A549 (cell line): ENCODE data around the gene PTPN9. TPM values are rescaled to one million over a fixed set of nuclear protein-coding genes. Genes with fewer than 3 reads are reported as not detected.

Source experiments
- ATAC-seq, 2 experiments: fragments of 200-7000 bp in 1 of 2; fragments of >200 bp in 1 of 2; cut with Nextera tagmentation in 1 of 2; cut with Tn5 transposase in 1 of 2; 3 replicates each; pipeline versions ENCODE4 v1.8.0 to v1.9.1; 2018 to 2020; ENCODE audit warnings: mild to moderate bottlenecking in 1 of 2, moderate library complexity in 1 of 2
- CTCF ChIA-PET: fragments of 300-600 bp; sonication (Branson Sonifier 250); formaldehyde crosslinking; extraction: SDS; loops from one replicate; lab custom pipeline; 2021; ENCODE audit warnings: antibody characterized with exemption, inconsistent platforms; lab: Yijun Ruan, JAX
- POLR2A ChIA-PET: fragments of 350-600 bp; formaldehyde crosslinking; extraction: SDS; loops from one replicate; lab custom pipeline; 2021; ENCODE audit warnings: antibody characterized with exemption, inconsistent platforms; lab: Yijun Ruan, JAX
- DNase-seq, 2 experiments: peaks; one replicate each; pipeline versions ENCODE4 v3.0.0 to v3.0.0-alpha.2; 2011 to 2016; ENCODE audit warnings: low read depth in 1 of 2, low spot score in 1 of 2
- FAIRE-seq: peaks from 2 replicates; lab custom pipeline; 2011; peaks lifted over from hg19 to GRCh38; lab: Jason Lieb, UNC
- H3K27ac ChIP-seq, 2 experiments: fragments of >200 bp; sonication (Bioruptor Twin); formaldehyde crosslinking; 3 replicates each; pipeline ENCODE4 v1.5.1; 2016 to 2017
- H3K4me1 ChIP-seq: fragments of >200 bp; sonication (Bioruptor Twin); formaldehyde crosslinking; 3 replicates; pipeline ENCODE4 v1.6.1; 2016
- H3K4me2 ChIP-seq: fragments of >200 bp; sonication (Bioruptor Twin); formaldehyde crosslinking; 3 replicates; pipeline ENCODE4 v1.6.1; 2016
- H3K4me3 ChIP-seq: fragments of >200 bp; sonication (Bioruptor Twin); formaldehyde crosslinking; 3 replicates; pipeline ENCODE4 v1.5.1; 2016
- H3K9me3 ChIP-seq: fragments of >200 bp; sonication (Bioruptor Twin); formaldehyde crosslinking; 3 replicates; pipeline ENCODE4 v1.6.1; 2016
- FOSB ChIP-seq: fragments of 250-450 bp; sonication (Bioruptor Pico); IDR thresholded peaks from 2 replicates; pipeline ENCODE4 v1.5.0; 2020; ENCODE audit warnings: mild to moderate bottlenecking, moderate library complexity
- HOXB13 ChIP-seq: fragments of 250-450 bp; sonication (Bioruptor Pico); IDR thresholded peaks from 2 replicates; pipeline ENCODE4 v1.5.0; 2020; ENCODE audit warnings: low read depth, mild to moderate bottlenecking, moderate library complexity
- HOXB5 ChIP-seq: fragments of 250-450 bp; sonication (Bioruptor Pico); IDR thresholded peaks from 2 replicates; pipeline ENCODE4 v1.5.0; 2020; ENCODE audit warnings: mild to moderate bottlenecking, moderate library complexity
- KDM1A ChIP-seq: fragments of 200-600 bp; sonication (generic); IDR thresholded peaks from 2 replicates; pipeline ENCODE4 v1.6.1; 2016; ENCODE audit warnings: low read depth, mild to moderate bottlenecking
- MAFK ChIP-seq: fragments of 450-650 bp; IDR thresholded peaks from 2 replicates; pipeline ENCODE4 v1.6.1; 2014; ENCODE audit not compliant: partially characterized antibody
- MAZ ChIP-seq: fragments of 150-350 bp; IDR thresholded peaks from 2 replicates; pipeline ENCODE4 v1.6.1; 2014; ENCODE audit warnings: antibody characterized with exemption, low read depth, low read length, borderline replicate concordance
- MYC ChIP-seq: IDR thresholded peaks from 2 replicates; pipeline ENCODE4 v1.6.1; 2012; ENCODE audit warnings: mild to moderate bottlenecking, inconsistent platforms, low read length, improper control_type of control experiment, borderline replicate concordance
- NPAS2 ChIP-seq: fragments of 250-450 bp; sonication (Bioruptor Pico); IDR thresholded peaks from 2 replicates; pipeline ENCODE4 v1.8.0; 2022; ENCODE audit warnings: mild to moderate bottlenecking, moderate library complexity, borderline replicate concordance
- NR3C1 ChIP-seq: fragments of >200 bp; sonication (Bioruptor Twin); formaldehyde crosslinking; IDR thresholded peaks from 3 replicates; pipeline ENCODE4 v1.6.1; 2017
- PHF8 ChIP-seq: fragments of 200-600 bp; sonication (generic); IDR thresholded peaks from 2 replicates; pipeline ENCODE4 v1.6.1; 2016; ENCODE audit warnings: low read depth, mild to moderate bottlenecking, antibody characterized with exemption, moderate library complexity, borderline replicate concordance
- POLR2AphosphoS2 ChIP-seq: conservative IDR thresholded peaks from 2 replicates; pipeline ENCODE4 v1.6.1; 2012; ENCODE audit warnings: low read length, improper control_type of control experiment, inconsistent platforms
- ZNF302 ChIP-seq: fragments of 250-450 bp; sonication (Bioruptor Pico); IDR thresholded peaks from 2 replicates; pipeline ENCODE4 v1.9.0; 2021; ENCODE audit warnings: inconsistent platforms, mild to moderate bottlenecking, moderate library complexity
- ZSCAN20 ChIP-seq: fragments of 250-450 bp; sonication (Bioruptor Pico); IDR thresholded peaks from 2 replicates; pipeline ENCODE4 v1.8.0; 2022; ENCODE audit warnings: mild to moderate bottlenecking, moderate library complexity
- WGBS: methylation state at CpG from one replicate; pipeline ENCODE4 v1.1.6; 2017; ENCODE audit errors: missing lambda C conversion rate; 5-methylcytosine and 5-hydroxymethylcytosine counted together
- polyA plus RNA-seq, 4 experiments: library from polyadenylated mRNA; depleted of rRNA in 3 of 4; stranded (reverse); fragments of >200 nt; fragmentation: RNase III in 1 of 4; extraction: RNeasy Plus Mini Kit Qiagen cat#74134 plus additional on column Dnase treatment in 1 of 4; gene quantifications; 2 replicates in 3 of 4; 3 replicates in 1 of 4; pipeline ENCODE4 v1.2.3, GENCODE V29; 2011 to 2017
- TF ChIP-seq, protein P1 (sequence below): fragments of >200 bp; sonication (Bioruptor Twin); formaldehyde crosslinking; IDR thresholded peaks from 2 replicates; pipeline ENCODE4 v1.6.1; 2016
- TF ChIP-seq, protein P2 (sequence below): fragments of 250-450 bp; sonication (Bioruptor Pico); IDR thresholded peaks from 2 replicates; pipeline ENCODE4 v1.5.0; 2020; ENCODE audit warnings: low read depth, mild to moderate bottlenecking, moderate library complexity
- TF ChIP-seq, protein P3 (sequence below): fragments of 250-450 bp; sonication (Bioruptor Pico); IDR thresholded peaks from 2 replicates; pipeline ENCODE4 v1.5.0; 2021; ENCODE audit warnings: mild to moderate bottlenecking, moderate library complexity, borderline replicate concordance
- TF ChIP-seq, protein P4 (sequence below): fragments of >200 bp; sonication (Bioruptor Twin); formaldehyde crosslinking; IDR thresholded peaks from 3 replicates; pipeline ENCODE4 v1.6.1; 2016

PTPN9 gene
- polyA plus RNA-seq, 2 of the 4 experiments (the other 2 are of a cell fraction) = 29.5 to 60.2 TPM

DNA sequence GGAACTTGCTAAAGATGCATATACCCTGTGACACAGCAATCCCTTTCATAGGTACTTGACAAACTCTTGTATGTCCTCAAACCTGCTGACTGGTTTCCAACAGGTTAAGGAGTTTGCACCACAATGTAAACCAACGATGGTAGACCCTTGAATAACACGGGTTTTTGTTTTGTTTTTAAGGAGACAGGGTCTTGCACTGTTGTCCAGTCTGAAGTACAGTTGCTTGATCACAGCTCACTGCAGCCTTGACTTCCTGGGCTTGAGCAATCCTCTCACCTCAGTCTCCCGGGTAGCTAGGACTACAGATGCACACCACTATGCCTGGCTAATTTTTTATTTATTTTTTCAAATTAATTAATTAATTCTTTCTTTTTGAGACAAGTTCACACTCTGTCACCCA lies 151.0 kb downstream of the PTPN9 start:
- ChIA-PET CTCF (no interaction called here), POLR2A (no interaction called here)
- Histone ChIP-seq H3K9me3 (no peaks in the 10 kb centered on the region), H3K4me1 (no peaks in the 10 kb centered on the region), H3K4me3 (no peak overlapping the region), H3K4me2 (no peak overlapping the region), H3K27ac (no peak overlapping the region)
- FAIRE-seq = no peak
- no peak for DNase-seq
- TF ChIP-seq KDM1A = no peak
- WGBS = 87% methylated on average over 3 of the region's 3 CpGs
- no peak for ATAC-seq

DNA sequence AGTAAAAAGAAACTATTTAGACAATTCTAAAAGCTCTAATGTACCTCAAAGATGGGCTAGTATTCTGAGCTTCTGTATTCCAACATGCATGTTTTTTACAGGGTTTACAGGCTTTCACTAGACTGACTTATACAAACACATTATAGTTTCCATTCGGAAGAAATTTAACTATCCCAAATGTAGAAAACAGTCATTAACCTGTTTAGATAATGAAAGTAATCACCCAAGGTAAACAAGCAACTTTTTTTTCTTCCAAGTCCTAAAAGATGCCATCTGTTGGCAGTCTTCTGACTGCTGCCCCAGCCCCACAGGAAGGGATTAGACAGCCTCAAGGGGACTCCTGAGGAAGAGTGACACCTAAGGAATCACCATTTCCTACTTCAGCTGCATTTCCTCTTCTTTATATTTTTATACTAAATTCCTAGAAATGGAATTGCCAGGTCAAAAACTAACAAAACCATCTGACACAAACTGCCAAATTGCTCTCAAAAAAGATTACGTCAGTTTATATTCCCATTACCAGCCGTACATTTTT lies 153.1 kb downstream of the PTPN9 start:
- peak; percentile 23 for FAIRE-seq
- Histone ChIP-seq H3K4me3 (no peak overlapping the region), H3K9me3 (no peaks in the 10 kb centered on the region), H3K4me2 (no peak overlapping the region), H3K4me1 (peaks cover 4% of the 10 kb centered on the region; the same call in 2 of the 3 replicates), H3K27ac (no peak overlapping the region)
- POLR2A ChIA-PET = no interaction called here
- TF ChIP-seq MYC (no peak), ZNF302 (CRISPR knock-in tag) (no peak), POLR2AphosphoS2 (no peak), PHF8 (no peak), NR3C1 (no peak), MAZ (no peak), ZSCAN20 (no peak), HOXB13 (CRISPR knock-in tag) (no peak)
- TF ChIP-seq, protein P1, sequence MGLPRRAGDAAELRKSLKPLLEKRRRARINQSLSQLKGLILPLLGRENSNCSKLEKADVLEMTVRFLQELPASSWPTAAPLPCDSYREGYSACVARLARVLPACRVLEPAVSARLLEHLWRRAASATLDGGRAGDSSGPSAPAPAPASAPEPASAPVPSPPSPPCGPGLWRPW = no peak
- TF ChIP-seq, protein P2, sequence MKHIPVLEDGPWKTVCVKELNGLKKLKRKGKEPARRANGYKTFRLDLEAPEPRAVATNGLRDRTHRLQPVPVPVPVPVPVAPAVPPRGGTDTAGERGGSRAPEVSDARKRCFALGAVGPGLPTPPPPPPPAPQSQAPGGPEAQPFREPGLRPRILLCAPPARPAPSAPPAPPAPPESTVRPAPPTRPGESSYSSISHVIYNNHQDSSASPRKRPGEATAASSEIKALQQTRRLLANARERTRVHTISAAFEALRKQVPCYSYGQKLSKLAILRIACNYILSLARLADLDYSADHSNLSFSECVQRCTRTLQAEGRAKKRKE (CRISPR knock-in tag) = no peak
- TF ChIP-seq, protein P3, sequence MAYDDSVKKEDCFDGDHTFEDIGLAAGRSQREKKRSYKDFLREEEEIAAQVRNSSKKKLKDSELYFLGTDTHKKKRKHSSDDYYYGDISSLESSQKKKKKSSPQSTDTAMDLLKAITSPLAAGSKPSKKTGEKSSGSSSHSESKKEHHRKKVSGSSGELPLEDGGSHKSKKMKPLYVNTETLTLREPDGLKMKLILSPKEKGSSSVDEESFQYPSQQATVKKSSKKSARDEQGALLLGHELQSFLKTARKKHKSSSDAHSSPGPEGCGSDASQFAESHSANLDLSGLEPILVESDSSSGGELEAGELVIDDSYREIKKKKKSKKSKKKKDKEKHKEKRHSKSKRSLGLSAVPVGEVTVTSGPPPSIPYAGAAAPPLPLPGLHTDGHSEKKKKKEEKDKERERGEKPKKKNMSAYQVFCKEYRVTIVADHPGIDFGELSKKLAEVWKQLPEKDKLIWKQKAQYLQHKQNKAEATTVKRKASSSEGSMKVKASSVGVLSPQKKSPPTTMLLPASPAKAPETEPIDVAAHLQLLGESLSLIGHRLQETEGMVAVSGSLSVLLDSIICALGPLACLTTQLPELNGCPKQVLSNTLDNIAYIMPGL (CRISPR knock-in tag) = no peak
- WGBS = 85% methylated on average over 3 of the region's 3 CpGs
- CTCF ChIA-PET = interaction anchor here (0.6 kb wide), 2 partner anchors 88 to 109 kb away, joined by 5 to 6 read pairs; no protein-coding TSS in a partner anchor
- DNase-seq = no peak
- no peak for ATAC-seq

DNA sequence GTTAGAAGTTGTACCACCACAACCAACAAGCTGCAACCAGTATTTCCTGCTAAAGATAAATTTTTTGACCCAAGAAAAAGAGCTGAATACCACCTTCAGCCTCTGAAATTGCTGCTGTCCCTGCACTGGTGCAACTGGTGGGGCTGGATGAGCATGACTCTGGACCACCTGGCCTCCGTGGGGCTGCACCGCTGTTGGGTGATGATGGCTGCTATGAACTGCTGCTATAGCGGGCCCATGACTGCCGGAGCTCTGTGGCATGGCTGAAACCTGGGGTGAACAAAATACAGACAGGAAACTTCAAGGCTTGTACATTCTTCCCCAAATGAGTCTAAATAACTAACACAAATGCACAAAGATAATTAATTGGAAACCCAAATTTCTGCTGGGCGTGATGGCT lies 156.6 kb downstream of the PTPN9 start:
- ChIA-PET POLR2A (interaction anchor here (1.3 kb wide), 1 partner anchor 32 kb away, joined by 4 read pairs; no protein-coding TSS in a partner anchor), CTCF (interaction anchor here (0.7 to 1.8 kb wide), 5 partner anchors 10 to 54 kb away, joined by 3 to 6 read pairs (median 3); partner anchors contain the start of gene MAN2C1)
- Histone ChIP-seq H3K4me2 (no peak overlapping the region), H3K9me3 (no peaks in the 10 kb centered on the region), H3K4me3 (no peak overlapping the region)
- TF ChIP-seq NR3C1 = no peak
- TF ChIP-seq, protein P4, sequence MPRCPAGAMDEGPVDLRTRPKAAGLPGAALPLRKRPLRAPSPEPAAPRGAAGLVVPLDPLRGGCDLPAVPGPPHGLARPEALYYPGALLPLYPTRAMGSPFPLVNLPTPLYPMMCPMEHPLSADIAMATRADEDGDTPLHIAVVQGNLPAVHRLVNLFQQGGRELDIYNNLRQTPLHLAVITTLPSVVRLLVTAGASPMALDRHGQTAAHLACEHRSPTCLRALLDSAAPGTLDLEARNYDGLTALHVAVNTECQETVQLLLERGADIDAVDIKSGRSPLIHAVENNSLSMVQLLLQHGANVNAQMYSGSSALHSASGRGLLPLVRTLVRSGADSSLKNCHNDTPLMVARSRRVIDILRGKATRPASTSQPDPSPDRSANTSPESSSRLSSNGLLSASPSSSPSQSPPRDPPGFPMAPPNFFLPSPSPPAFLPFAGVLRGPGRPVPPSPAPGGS = no peak
- TF ChIP-seq, protein P1 = no peak
- TF ChIP-seq MAFK = no peak
- TF ChIP-seq, protein P3 (CRISPR knock-in tag) = no peak
- no peak for TF ChIP-seq NPAS2
- TF ChIP-seq FOSB (CRISPR knock-in tag) = no peak
- TF ChIP-seq MAZ = no peak
- TF ChIP-seq ZNF302 (CRISPR knock-in tag) = no peak
- no peak for TF ChIP-seq HOXB5
- TF ChIP-seq, all 56 proteins: peak for 0
- ATAC-seq (no peak), DNase-seq (no peak), FAIRE-seq (no peak)
- H3K4me1 ChIP-seq = peaks cover 14% of the 10 kb centered on the region; the same call in 2 of the 3 replicates
- 93% methylated on average over 5 of the region's 5 CpGs for WGBS
- no peak overlapping the region for H3K27ac ChIP-seq
